Measurements from ENCODE around the gene PROP1.
"Not testable (repeated sequence)": the region's sequence is repeated elsewhere in the genome, so short reads cannot be mapped to it uniquely, and the experiment has no call there.

Gene PROP1

DNA sequence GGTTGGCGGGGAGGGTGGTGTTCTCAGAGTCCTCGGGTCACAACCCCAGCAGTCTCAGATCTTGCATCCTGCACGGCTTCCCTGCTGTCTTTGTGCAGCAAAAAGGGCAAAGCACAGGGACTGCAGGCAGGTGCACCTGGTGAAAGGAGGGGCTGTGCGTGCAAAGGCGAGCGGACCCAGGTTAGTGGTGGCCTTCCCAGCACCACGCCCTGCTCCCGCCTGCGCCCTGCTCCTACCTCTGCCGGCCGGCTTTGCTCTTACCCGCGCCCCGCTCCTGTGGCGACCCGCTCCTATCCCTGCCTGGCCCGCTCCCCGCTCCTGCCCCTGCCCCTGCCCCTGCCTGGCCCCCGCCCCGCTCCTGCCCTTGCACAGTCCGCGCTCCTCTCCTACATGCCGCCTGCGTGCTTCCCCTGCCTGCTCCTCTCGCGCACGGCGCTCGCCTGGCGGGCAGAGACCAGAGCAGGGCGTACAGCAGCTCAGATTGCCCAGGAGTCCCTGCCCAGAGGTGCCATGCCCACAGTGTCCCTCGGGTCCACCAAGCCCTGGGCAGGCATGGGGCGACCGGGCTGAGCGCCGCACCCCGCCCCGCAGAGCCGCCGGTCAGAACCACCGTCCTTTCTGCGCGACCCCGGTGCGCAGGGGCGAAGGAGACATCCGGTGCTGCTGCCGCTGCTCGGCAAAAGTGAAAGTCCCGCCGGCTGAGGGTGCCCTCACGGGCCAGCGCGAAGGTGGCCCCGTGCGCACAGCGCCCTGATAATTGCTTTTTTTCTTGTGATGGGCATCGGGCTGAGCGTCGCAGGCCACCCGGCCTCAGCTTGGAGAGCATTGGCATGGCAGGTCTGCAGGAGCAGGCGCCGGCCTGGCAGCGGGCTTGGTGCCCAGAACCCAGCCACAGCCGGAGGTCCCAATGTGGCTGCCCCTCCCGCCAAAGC is 52.0 kb downstream of the PROP1 start:
- DNase-seq, result not testable (repeated sequence)

GRCh38 chr5:177942896-177943295 is 53.1 kb downstream of the PROP1 start:
- DNase-seq, result not testable (repeated sequence)
